SHP77 treated with DMSO at 0.1 percent for 48 hours (cell line): Measurements from ENCODE around the gene JAZF1.

Experiments
- DNase-seq: peaks from one replicate; lab custom pipeline; 2025; lab: John Stamatoyannopoulos, UW

Gene JAZF1

DNA sequence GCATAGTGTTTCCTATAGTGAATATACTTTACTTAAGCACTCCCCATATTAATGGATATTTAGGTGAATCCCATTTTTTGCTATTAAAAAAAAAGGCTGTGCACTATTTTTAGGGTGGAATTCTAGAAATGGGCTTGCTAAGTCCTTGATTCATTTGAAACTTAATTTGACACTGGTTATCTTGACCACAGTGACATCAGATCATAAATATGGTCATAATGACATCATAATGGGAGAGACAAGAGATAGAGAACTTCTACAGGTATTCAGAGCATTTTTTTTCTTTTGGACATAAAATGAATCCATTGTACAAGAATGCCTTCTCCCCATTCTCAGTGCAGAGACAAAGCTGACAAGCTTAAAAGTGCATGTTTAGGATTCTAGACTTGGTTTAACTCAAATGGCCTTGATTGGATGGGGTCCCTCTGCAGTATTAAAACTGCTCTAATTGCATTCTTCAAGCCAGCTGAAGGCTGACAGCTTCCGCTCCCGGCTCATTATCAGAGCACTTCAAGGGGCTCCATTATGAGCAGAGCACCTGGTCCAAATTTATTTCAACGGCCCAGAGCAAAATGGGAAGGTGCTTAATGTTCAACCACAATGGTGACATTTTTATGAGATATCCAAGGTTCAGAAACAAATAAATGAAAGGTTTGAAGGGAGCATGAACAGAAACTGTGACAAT, 104.8 kb downstream of the JAZF1 start:
- peak; percentile 85 for DNase-seq

DNA sequence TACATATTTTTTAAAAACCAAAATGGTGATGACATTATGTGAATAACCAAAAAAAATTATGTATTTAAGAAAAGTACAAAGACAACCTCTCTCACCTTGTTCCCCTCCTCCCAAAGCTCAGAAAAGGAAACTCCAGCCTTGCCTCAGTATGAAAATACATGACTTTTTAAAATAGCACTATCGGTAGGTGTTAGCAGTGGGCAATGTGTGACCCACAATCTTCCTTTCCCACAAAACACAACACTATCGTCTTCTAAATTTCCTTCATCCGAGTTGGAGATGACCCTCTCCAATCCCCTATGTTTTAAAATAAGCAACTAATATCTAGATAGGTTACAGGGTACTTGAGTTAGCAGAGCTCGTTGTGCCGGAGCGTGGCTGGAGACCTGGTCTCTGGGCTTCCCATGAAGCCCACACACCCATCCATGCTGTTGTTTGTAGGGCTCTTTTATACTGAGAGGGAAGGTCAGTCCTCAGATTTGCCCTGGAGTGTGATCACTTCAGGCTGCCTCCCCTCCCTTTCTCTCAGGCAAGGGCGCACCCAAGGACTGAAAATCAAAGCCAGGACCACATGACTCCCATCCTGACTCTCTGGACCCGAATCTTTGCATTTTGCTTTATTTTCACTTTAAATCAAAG, 107.6 kb downstream of the JAZF1 start:
- DNase-seq, result no peak

DNA sequence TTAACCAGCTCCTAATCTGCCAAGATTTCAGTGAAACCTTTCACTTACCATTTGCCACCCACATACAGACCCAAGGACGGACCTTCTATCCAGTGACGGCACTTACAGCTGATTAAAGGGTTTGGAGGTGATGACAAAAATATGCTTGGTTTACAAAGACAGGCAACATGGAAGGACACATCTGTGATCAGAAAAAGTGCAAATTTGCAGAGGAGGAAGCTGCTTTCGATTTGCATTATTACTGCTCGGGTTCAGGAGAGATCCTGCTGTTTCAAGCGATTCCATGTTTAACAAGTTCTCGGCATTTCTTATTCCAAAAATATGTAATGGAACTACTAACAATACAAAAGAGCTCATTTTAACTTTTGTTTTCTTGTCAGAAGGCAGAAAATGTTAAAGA, 109.0 kb downstream of the JAZF1 start:
- no peak for DNase-seq

DNA sequence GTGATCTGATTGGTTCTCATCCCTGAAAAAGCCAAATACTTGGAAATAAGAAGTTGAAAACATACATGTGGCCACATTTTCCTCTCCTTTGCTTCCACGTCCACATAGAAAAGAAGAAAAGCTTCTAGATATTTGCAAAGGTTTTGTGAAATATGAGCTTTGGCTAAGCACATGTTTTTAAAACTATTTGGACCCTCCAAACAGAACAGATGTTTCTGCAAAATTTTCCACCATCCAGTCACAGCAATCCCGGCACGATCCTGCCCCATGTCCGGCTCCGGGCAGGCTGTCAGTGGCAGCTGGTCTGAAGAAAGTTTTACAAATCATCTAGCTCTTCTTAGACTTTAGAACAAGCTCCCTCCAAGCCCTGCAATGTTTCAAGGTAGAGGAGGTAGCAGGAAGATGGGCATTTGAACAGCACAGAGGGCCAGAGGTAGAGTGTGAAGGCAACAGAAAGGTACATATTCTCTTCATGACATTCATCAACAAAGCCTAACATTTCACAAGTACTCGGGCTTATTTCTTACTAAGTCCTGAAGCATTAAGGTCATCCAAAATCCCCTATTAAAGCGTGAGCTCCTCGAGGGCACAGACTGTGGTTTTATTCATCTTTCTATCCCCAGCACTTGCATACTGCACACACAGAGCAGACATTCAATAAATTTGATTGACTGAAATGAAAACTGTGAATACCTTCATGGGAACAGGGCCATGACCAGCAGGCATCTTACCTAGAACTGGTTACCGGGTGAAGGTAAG, 110.1 kb downstream of the JAZF1 start:
- no peak for DNase-seq

DNA sequence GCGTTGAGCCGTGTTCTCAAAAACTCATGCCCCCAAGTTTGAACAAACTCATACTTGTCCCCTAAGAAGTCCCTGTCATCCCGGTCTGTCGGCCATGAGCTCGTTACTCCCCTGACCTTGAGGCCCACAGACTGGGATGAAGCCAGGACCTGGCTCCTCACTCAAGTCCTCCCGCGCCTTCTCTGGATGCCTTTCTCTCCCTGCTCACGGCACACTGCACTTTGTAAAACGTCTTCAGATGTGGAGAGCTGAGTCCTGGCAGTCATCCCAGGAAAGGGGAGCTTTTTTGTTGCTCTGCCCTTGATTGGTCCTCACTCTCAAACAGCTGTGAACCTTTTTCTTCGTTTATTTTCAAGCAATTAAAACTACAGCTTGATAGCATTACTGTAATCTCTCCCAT, 110.8 kb downstream of the JAZF1 start:
- no peak for DNase-seq

DNA sequence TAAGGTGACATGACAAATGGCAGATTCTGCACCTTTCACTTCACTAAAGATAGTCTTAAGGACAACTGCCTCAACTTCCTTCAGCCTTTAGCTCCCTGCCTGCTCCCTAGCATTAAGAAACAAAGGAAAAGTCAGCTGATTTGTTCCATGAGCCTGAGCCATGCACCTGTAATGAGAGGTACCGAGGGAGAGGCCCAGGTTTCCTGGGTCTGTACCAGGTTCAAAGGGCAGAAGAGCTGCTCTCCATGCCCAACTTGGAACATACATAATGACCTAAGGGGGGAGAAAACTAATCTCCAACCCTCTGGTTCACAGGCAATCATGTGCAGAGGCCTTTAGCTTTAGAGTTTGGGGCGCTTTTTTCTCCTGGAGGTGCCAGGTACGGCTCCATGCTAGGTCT, 111.2 kb downstream of the JAZF1 start:
- no peak for DNase-seq

DNA sequence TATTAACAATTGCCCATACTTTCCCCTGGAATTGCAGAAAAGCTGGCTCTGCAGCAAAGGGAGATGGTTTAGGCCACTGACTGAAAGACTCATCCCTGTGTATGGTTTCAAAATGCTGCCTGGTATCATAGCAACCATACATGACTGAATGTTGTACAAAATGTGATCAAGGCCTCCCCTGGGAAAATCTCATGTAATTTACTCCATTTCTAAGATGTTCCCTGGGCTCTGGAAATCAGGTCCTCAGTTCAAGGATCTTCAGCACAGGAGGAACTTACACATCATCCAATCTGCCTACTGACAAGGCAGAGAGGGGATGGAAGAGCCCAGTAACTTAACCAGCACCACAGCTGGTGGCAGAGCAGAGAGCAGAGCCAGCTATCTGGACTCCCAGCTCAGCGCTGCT, 111.8 kb downstream of the JAZF1 start:
- no peak for DNase-seq

DNA sequence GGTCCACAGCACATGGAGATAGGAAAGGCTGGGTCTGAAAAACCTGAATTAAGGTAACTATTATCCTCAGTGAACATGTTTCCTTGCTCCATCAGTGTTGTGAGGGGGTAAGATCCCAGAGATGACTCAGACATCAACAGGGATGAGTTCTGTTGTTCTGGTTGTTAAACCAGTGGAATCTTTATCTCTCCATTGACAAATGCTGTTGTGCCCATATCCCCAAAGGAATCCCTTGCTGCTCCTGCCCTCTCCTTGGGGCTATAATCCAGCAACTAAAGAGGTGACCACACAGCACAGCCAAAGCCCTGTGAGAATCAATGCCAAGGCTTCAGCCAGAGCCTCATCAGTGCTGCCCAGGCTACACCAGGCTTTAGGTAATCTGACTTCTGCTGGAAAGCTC, 113.4 kb downstream of the JAZF1 start:
- no peak for DNase-seq

DNA sequence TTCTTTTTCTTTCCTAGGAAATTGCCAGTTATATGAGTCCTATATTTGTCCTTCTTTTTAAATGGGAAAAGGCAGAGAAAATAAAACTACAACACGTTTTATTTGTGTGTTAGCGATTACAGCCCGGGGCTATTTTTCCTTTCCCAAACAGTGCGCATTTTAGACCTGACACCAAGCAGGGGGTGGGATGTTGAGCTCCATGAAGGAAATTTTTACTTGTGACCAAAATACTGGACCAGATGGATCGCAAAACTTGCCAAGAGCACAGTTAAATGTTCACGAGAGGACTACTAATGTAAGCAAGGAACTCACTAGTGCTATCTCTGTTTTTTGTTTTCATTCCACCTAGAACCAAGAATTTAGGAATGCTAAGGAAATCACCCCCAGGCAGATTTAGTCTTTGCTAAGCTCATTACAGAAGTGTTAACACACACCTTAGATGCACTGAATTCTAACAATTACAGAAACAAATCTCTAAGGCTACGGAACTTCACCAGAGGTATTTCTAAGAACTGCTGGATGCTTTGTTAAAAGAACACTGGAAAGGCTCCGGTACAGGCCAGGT, 114.8 kb downstream of the JAZF1 start:
- no peak for DNase-seq

DNA sequence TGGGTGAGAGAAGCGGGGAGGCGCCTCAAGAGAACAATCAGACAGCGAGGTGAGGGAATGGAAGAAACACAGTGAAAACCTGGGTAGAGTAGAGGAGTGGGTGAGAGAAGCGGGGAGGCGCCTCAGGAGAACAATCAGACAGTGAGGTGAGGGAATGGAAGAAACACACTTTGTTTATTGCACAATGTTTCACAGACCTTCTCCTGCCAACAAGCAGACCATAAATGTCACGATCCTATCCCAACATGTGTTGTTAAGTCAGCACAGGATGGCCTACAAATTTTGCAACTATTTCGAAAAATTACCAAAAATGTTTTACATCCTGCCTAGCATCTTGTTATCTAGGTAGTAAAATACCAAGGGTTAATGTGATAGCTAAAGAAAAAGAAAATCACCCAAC, 115.3 kb downstream of the JAZF1 start:
- no peak for DNase-seq

DNA sequence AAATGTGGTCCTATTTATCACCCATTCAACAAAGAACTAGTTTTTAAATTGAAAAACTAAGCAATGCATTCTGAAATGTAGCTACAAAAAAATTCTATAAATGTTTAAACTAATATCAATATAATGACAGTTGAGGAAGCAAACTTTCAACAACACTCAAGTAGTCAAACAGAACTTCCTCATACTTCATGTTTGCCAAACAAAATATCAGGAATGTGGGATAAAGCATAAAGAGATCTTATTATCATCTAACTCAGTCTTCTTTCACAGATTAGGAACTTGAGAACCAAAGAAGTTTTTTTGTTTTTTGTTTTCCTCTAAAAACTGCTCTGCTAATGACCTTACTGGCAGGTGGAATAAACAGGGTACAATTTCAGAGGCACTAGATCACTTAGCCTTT, 116.2 kb downstream of the JAZF1 start:
- no peak for DNase-seq

DNA sequence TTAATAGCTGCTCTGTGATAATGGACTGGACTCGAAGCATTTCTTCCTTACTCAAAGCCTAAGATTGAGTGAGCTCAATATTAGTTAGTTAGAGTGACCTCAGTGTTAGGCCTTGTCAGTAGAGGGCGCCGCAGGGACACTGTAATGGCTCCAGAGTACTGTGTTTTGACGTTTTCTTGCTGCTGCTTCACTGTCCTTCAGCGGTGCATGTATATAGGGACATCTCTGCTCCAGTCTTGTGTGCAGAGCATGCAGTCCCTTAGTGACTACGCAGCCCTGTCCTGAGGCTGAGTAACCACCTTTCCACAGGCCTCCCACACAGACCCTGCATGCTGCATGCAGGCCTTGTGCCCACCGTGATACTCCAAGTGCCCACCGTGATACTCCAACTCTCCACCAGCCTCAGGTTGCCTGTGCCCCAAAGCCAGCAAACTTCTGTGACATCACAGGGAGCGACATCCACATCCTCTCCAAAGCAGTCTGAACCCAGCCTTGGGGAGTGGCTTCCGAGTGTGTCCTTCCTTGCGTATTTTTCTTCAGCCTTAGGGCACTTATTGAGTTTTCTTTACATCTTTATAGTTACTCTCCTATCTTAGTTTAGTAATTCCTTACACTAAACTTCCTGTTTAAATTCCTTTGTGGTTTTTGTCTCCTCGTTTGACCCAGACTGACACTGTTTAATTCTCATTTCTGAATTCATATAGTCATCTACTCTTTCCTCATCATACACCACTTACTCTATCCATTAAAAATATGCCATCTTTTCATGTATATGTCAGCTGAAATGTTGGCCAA, 118.2 kb downstream of the JAZF1 start:
- DNase-seq, result peak; percentile 91

DNA sequence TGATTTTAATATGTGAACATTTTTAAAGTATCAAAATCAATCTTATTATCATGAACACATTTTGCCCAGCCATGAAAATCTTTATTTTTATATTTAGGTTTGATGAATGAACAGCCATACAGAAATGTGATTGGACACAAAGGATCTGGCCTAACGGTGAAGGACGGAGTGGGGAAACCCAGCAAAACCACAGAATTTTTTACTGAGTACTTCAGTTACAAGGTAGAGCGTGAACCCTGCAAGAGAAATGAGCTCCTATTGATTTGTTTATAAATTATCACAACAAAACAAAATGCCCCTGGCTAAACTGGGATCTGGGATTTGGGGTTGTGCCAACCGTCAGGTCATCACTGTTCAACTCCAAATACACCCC, 118.8 kb downstream of the JAZF1 start:
- DNase-seq, result no peak

DNA sequence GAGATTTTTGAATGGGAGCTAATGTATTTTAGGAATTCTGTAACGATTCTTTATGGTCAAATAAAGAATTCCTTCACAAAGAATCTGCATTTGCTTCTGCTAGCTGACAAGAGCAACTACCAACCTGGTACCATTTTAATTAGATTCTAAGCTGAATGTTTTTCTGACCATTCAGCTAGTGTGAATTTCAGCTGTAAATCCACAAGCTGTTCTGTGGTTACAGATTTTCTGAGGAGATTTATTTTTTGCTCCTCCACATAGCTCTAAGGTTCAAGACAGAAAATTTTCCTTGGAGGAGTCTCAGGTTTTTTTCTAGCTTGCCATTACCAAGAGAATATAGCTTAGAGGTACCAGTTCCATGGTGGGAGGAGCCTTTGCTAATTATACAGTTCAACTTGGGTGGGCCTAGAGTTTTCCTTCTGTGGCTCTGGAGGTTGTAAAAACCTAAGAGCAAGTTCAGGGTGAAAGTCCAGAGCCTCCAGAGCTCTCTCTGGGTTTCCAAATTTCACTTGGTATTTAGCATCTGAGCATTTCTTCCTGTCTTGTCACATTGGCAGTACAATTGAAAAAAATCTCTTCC, 120.1 kb downstream of the JAZF1 start:
- no peak for DNase-seq

DNA sequence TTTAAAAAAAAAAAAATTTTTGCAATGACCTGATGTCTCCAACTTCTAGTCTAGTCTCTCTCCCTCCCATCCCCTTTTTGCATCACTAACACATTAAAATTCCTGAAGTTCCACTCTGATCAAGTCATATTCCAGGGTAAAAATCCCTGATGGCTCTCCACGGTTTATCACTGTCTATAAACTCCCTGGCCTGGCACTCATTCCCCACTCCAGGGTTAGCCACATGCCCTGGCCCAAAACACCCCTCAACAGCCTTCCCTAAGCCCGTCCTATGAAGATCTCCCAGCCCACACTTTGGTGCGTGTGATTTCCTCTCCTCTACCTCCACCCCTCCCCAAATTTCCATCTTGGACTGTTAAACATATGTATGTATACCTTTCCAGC, 125.4 kb downstream of the JAZF1 start:
- DNase-seq, result no peak

DNA sequence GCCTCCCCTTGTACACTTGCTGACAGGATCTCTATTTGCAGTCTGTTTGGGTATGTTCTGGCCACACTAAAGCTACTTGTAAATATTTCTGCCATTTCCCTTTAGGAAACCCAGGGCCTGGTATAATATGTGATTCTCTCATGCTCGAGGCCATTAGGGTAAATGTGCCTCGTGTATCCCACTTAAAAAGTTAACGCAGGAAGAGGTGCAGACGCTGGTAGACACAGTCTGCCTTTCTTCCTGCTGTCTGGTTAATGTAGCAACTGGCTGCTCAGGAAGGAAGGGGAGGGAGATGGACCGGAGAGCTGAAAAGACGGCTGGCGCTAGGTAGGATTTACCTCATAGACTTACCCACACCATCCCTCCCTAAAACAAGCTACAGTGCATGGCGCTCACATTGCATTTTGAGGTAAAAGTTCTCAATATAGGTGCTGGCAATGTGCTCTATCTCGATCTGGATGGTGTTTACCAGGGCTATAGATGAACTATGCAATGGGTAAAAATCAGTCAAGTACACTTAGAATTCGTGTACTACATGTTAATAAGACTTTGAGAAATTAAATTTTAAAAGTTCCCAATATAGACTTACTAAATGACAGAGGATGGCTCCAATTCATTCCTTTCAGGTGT, 125.9 kb downstream of the JAZF1 start:
- DNase-seq, result no peak

DNA sequence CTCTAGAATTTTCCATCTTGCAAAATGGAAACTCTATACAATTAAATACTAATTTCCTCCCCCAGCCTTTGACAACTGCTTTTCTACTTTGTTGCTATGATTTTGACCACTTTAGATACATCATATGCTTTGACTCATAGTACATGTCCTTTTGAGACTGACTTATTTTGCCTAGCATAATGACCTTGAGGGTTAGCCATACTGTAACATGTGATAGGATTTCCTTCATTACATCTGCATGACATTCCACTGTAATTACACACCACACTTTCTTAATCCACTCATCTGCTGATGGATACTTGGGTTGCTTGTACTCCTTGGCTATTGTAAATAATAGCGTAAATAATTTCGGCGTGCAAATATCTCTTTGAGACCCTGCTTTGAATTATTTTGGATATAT, 127.7 kb downstream of the JAZF1 start:
- no peak for DNase-seq

DNA sequence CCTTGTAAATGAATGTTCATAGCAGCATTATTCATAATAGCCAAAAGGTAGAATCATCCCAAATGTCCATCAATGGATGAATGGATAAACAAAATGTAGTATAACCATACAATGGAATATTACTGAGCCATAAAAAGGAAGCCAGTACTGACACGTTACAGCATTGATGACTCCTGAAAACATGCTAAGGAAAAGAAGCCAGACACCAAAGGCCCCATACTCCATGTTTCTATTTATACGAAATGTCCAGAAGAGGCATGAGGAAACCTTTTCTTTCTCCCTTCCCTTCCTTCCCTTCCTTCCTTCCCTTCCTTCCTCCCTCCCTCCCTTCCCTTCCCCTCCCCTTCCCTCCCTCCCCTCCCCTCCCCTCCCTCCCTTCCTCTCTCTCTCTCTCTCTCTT, 131.9 kb downstream of the JAZF1 start:
- no peak for DNase-seq

DNA sequence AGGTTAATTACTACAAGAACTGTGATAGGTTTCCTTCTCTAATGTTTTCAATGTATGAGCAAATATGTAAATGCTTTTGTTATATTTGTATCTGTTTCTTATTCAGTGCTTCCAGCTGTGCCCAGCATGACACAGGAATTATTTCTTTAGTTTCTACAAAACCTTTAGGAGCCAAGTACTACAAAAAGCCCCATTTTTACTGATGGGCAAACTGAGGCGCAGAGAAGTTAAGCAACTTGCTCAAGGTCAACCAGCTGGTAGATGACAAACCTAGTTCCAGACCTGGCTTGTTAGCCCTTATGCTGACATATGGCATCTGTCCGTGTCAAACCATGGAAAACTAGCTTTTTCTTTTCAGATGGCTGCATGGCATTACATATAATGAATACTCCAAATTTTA, 134.6 kb downstream of the JAZF1 start:
- no peak for DNase-seq

DNA sequence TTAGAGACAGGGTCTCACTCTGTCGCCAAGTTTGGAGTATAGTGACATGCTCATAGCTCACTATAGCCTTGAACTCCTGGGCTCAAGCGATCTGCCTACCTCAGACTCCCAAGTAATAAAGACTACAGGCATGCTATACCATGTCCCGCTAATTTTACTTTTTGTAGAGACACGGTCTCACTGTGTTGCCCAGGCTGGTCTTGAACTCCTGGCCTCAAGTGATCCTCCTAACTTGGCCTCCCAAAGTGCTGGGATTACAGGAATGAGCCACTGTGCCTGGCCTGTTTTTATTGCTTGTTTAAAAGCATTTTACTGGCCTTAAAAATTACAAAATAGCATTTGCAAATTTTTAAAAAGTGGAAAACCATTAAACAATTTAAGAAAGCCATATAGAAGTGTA, 135.0 kb downstream of the JAZF1 start:
- no peak for DNase-seq

DNA sequence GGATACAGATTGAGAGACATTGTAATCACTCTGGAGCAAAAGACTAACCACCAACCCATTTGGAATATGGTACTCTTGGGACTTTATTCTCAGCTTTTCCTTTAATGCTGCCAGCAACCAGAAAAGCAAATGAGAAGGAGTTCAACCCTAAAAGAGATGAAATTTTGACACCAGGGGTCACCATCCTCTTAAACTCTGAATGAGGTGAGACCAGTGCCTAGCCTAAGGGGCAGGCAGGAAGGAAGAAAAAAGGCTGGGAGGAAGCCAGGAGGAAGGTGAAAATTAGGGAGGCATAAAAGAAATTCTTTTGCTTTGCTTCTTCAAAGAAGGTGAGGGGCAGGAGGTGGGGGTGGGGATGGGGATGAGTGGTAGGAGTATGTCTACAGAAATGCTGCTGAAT, 135.8 kb downstream of the JAZF1 start:
- DNase-seq, result no peak

DNA sequence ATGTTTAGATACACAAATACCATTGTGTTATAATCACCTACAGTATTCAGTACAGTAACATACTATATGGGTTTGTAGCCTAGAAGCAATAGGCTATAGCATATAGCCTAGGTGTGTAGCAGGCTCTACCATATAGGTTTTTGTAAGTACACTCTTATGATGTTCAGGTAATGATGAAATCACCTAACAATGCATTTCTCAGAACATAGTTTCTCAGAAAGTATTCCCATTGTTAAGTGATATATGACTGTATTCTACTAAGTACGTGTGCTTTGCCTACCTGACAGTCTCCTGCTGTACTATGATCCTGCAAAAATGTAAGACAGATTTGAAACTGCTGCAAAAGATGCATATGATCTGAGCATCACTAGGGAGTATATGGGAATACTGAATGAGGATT, 137.9 kb downstream of the JAZF1 start:
- DNase-seq, result no peak
